Stimulated activated CD4-positive, alpha-beta T cell treated with anti-CD3 and anti-CD28 coated beads, TNF-alpha, amount 100 ng/mL, for 4 hours (primary cell): ENCODE results near the gene BHLHE23.

ENCODE experiments used
- DNase-seq, 3 experiments: peaks; one replicate each; pipeline ENCODE4 v3.0.0-alpha.2; 2020; ENCODE audit warnings: low read depth in 3 of 3

BHLHE23 gene

DNA sequence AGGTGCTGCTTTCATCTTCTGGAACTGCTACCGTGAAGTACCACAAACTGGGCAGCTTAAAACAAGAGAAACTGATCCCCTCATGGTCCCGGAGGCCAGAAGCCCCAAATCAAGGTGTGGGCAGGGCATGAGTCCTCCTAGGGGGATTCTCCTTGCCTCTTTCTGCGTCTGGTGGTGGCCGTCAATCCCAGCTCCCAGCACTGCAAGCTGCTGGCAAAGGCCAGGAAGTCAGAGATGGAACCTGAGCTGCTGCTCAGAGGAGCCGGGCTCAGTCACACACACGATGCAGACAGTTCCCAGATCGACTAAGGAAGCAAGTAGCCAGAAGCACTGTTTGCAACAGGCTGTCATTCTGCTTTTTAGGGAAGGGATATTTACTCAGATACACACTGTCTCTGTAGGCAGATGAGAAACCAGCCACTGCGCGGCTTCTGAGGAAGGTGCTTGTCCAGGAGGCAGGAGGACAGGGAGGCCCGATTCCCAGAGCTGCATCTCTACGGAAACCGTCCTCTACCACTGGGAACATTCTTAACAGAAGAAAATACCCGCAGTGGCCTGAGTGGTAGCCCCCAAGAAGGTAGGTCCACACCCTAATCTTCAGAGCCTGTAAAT is 15.5 kb downstream of the BHLHE23 start:
- no peak for DNase-seq

DNA sequence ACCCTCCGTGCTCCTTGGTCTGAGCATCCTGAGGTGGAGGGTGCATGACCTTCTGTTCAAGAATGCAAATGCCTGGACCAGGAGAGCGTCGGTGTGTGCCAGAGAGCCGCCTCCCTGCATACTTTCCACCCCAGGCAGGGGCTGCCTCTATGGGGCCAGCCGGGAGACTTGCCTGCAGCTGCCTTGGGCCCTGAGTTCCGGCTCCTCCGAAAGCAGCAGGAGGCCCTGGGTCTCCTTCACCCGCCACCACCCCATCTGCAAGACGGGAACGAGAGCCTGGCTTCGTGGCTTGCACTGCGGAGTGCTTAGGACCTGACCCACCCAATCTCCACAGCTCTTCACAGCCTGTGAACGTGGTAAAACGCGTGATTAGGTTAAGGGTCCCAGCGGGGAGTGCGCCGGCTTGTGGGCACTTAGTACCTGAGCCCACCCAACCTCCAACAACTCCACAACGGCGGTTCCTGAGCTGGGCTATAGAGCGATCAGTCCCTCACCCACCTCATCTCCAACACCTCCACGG is 16.4 kb downstream of the BHLHE23 start:
- DNase-seq, result no peak

DNA sequence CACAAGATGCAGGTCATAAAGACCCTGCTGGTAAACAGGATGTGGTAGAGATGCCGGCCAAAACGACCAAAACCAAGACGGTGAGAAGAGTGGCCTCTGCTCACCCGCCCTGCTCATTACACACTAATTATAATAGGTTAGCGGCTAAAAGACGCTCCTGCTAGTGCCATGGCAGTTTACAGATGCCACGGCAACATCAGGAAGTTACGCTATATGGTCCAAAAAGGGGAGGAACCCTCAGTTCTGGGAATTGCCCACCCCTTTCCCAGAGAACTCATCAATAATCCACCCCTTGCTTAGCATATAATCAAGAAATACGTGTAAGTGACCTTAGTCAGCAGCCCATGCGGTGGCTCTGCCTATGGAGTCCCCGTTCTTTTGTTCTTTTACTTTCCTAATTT is 17.6 kb downstream of the BHLHE23 start:
- no peak for DNase-seq

DNA sequence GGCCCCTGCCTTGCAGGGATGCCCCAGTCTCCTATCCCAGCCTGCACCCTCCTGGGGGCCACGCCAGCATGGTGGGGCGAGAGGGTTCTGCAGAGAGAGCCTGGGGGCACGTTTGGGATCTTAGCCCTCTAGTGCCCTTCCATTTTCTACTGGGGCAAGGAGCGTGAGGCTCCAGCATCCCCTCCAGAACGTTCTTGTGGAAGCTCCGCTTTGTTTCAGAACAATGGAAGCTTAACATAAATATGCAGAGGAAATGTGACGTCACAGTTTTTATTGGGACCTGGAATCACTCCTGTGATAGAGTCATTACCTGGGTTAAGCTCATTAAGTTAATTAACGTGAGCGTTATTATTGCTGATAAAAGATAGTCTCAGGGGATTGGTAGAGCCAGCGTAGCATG is 19.6 kb downstream of the BHLHE23 start:
- no peak for DNase-seq

DNA sequence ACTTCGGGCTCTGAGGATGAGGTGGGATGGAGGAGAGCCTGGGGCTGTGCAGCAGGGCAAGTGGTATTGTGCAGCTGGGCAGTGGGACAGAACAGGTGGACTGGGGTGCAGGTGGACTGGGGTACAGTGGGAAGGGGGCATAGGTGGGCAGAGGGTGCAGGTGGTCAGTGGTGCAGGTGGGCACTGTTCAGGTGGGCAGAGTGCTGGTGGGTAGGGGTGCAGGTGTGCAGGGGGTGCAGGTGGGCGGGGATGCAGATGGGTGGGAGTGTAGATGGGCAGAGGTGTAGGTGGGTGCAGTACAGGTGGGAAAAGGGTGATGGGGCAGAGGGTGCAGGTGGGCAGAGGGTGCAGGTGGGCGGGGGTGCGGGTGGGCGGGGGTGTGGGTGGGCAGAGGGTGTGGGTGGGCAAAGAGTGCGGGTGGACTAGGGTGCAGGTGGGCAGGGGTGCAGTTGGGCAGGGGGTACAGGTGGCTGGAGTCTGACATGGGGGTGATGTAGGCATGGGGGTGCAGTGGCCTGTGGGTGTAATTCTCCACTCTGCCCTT is 20.4 kb downstream of the BHLHE23 start:
- no peak for DNase-seq

DNA sequence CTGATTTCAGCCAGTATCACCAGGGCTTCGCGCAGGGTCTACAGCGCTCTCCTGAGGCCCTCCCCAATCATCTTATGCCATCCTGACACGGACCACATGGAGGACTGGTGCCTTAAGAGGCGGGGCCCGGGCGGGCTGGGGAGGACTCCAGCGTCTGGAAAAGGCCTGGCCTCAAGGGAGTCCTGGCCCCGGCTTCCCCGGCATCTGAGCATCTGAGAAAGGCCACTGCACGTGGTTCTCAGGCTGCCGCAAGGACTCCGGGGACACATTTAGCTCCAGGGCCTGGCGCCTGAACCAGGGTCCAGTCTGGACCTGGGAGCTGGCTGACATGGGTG is 21.4 kb downstream of the BHLHE23 start:
- DNase-seq, result no peak

DNA sequence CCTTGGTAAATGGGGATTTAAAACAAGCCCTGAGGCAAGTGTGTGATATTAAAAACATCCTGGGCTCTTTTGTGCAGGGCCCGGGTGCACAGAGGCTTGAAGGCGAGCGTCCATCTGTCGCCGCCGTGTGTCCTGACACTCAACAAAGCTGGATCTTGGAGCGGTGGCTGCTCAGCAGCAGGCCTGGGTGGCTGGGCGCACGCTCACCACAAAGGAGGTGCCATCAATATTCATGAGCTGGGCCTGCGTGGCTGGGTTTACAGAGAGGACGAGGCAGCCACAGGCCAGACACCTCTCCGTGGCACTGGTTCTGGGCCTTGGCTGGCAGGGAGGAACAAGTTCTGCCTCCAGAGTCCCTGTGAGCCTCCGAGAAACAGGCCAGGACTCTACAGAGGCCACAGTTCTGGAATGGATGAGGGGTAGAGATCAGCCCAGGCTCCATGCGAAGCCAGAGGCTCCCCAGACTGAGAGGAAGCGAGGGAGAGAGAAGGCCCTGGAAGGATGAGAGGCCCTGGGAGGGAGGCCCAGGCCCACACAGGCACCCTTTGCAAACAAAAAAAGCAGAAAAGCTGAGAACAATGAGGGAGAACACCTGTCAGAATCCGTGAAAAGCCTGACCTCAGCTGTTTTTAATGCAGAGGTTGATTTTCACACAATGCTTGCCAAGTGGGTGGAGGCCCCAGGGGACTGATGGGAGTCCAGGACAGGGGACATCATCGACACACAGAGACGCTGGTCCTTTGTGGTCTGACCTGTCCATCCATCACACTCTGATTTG is 21.9 kb downstream of the BHLHE23 start:
- DNase-seq, result no peak

DNA sequence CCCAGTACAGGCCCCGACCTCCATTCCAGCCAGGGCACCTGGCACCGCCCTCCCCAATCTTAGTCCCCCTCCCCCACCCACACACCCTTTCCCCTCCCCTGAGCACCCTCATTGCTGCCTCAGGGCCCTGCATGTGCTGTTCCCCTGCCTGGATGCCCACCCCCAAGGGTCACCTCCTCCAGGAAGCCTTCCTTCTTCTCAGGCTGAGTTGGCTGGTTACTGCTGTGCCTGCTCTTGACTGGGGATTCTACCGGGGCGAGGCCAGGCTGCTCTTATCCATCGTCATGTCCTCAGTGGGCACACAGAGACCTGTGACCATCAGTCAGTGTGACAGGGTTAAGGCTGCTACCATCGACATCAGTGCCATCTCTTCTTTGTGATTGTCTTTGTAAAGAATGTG is 23.6 kb downstream of the BHLHE23 start:
- DNase-seq, result no peak

DNA sequence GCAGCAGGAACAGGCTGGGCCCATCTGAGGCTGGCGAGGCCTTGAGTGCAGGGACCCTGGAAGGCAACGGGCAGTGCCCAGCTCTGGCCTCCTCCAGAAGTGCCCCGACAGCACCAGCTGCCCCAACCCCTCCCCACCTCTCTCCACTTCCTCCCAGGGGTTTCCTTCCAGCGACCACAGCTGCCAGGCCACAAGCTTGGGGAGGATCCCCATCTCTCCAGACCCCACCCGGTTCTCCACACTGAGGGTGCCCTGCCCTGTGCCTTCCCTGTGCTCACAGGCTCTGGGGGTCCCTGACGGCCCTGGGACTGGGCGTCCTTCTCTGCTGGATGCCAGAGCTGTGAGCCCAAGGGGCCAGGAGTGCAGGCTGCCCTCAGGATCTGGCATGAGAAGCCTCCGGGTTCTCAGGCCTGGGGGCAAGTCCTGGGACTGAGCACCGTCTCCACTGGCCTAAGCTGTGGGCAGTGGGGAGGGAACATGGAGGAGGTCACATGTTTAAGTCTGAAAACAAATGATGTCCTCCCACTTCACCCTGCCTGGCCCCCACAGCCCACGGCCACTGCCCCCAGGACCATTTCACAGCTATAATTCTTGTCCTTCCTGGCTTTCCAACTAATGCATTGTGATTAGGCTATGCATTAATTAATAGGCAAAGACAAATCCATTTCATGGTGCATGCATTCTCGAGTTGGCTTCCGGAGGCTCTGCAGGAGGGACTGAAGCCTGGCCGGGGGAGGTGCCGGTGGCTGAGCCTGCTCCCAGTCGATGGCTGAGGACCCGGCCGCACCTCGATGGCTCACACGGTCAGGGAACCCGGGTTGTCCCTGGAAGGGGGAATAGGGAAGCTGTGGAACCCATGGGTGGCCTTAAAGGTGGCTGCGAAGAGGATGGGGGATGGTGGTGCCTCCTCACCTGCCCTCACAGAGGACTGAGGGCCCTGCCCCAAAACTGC is 24.4 kb downstream of the BHLHE23 start:
- DNase-seq, result no peak

DNA sequence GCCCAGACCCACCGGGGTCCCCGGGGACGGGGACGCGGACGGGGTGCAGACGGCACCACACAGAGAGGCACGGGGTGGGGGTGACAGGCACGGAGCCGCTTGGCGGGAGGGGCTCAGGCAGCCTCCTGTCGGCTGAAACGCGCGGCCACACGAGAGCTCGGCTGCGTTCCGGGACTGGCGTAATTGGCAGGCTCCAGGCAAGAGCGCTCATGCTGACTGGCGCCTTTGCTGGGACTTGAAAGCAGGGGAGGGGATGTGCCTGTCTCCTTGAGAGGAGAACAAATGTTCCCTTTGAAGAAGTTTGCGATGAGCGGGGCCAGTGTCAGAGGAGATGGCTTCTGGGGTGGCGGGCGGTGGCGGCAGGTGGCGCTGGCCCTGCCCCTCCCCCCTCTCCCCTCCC is 25.8 kb downstream of the BHLHE23 start:
- DNase-seq, result peak in 1 of 3 experiments; percentile 13

DNA sequence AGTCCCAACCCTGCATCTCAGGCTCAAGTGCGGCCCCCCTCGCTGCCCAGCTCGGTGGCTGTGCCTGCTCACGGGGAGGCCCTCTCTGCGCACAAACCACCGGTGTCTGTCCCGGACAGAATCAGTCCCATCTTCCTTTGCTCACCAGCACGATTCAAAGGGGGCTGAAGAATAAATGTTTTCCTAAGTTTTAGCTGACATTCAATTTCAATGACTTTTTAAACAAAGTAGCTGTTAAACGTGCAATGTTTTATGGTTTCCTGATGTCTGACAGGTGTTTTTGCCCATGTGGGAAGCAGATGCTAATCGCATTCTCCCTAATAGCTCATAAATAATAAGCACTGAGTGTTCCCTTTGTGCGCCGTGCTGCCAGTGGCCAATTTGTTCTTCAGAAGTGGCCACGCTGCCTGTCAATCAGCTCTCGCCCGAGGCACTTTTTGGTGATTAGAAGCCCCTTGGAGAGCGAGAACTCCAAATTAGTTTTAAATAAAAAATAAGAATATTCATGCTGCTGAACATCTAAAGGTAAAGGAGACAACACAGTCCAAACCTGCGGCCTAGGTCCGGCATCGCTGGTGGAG is 26.3 kb downstream of the BHLHE23 start:
- no peak for DNase-seq

DNA sequence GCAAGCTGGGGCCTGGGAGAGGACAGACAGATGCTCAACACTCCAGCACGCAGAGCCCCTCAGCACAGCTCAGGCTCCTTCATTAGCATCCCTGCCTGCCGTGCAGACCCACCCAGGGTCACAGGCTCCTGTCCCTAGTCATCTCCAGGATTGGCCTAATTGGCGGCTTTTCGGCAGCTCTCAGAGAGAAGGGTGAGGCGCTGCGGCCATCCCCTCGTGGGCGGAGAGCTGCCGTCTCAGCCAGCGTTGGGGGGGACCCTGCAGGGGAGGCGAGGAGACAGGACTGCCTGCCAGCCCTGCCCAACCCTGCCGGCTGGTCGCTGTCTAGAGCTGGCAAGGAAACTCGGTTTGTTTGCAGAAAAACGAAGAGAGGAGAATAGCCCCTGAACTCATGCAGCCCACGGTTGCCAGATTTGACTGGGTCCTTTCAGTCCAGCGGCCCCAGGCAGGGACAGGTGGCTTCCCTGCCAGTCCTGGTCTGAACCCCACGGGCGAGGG is 26.8 kb downstream of the BHLHE23 start:
- no peak for DNase-seq

DNA sequence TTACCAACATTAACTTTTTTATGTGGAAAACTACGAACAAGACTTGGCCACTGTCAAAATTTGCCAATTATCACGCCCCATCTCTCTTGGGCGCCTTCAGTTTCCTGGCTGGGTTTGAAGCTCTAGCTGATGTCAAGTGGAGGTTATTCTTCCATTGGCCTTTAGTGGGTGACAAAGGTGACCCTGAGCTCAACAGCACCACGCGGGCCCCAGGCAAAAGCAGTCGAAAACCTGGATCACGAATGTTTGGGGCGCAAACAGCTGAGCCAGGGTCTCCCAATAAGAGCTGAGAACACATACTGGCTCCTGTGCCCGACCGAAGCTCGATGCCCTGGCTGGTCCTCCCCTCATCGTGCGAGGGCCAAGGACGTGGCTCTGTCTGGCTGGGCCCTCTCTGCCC is 27.5 kb downstream of the BHLHE23 start:
- no peak for DNase-seq

DNA sequence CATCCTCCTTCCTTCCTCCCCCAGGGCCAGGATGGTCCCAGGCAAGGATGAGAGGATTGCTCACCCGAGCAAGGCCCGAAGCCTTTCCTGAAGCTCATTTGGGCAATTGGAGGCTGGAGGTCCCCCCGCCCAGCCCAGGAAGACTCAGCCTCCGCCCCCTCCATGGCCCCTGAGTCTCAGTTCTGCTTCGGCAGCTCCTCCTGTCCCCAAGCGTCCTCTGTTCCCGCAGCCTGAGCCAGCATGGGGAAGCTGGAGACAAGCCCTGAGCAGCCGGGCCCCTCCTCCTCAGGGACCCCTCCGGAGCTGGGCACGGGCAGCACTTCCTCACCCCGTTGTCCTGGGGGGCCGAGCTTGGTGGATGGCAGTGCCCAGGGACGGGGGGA is 28.2 kb downstream of the BHLHE23 start:
- no peak for DNase-seq

DNA sequence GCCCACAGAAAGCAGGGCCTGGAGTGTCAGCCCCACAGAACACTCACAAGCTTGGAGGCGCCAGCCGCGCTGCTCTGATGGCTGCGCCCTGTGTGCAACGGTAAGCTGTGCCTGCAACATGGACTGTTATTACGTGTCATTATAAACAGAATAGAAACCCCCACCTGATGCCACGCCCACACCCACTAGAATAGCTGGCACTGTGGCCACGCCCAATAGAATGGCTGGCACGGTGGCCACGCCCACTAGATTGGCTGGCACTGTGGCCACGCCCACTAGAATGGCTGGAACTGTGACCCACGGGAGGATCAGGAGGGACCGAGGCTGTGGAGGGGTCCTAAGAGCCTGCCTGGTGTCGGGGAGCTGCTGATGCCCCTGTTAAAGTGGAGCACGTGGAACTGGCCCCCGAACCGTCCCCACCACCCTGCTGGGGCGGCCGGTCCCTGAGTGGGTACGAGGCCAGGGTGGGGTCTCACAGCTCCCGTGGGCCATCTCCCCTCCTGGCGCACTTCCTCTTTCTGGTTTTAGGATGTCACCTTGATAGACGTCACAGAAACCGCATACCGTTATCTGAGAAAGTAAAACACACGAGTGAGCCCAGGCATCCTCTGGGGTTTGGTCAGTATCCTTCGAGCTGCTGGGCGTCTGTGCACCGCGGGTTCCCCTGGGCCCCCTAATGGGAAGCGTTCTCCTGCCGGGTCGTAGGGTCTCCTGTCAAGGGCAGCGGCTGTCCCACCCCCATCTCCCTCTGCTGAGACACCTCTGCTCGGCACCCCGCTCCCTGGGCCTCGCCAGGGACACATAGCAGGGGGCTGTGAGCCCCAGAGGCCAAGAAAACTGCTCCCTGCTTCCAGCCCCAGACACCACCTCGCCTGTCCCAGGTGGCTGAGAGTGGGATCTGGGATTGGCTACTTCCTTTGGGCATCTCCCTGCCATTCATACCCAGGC is 28.9 kb downstream of the BHLHE23 start:
- peak; percentile 53 to 78 (median 74) for DNase-seq

DNA sequence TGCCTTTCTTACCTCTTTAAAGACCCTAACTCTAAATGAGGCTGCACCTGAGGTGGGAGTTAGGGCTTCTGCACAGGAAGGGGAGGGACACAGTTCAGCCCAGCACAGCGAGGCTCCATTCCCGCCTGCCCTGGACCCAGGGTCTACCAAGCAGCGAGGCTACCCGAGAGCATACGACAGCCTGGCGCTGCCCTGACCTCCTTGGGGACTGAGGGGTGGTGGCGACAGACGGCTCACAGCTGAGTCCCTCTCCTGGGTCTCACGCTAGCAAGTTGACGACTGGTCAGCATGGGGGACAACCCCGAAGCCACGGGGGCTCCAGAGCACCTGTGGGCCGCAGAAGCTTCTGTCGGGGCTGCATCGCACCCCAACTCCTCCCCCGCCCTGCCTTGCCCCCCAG is 29.9 kb downstream of the BHLHE23 start:
- no peak for DNase-seq

DNA sequence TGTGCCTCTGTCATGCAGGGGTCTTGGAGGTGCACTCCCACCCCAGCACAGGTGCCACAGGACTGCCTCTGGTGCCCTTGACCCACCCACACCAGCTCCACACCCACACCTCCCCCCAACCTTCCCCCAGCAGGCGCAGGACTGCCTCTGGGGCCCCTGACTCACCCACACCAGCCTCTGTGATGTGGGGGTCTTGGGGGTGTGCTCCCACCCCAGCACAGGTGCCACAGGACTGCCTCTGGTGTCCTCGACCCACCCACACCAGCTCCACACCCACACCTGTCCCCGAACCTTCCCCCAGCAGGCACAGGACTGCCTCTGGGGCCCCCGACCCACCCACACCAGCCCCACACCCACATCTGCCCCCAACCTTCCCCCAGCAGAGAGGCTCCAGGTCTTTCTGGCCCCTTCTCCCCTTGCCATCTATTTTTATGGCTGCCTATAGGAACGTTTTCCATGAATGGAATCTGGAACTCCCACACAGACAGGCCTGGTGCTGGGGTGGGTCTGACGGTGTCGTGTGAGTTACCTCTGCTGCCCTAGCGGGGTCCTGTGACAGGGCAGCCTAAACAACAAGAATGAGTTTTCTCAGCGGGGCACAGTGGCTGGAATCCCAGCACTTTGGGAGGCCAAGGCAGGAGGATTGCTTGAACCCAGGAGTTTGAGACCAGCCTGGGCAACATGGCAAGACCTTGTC is 30.8 kb downstream of the BHLHE23 start:
- no peak for DNase-seq

DNA sequence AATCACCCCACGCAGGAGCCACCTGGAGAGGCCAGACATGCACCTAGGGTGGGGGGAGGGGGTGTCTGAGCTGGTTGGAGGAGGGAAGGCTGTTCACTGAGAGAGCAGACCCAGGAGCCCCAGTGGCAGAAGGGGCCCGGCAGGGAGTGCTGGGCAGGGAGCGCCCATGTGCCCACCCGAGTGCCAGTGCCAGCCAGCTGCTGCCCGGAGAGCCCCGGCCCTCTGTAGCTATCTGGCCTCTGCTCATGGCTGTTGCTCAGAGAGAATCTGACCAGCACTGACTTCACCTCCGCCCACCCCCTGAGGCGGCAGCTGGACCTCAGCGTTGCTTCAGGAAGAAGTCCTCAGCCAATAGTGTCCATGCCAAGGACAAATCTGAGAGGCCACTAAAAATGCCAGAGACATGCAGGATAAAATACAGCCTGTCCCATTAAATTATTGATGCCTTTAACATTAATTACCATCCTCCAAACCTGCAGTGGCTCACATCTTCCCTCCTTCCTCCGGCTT is 31.5 kb downstream of the BHLHE23 start:
- DNase-seq, result no peak
